GM12873 (cell line): ENCODE measurements around the gene PCDH9.

Experiments
- TF ChIP-seq, protein P1 (sequence below): IDR thresholded peaks from 2 replicates; pipeline ENCODE4 v1.5.1; 2012; ENCODE audit warnings: low read depth, mild to moderate bottlenecking, moderate library complexity, low read length, control low read depth; ENCODE audit not compliant: insufficient read depth; ENCODE audit errors: missing control alignments

Gene PCDH9

DNA sequence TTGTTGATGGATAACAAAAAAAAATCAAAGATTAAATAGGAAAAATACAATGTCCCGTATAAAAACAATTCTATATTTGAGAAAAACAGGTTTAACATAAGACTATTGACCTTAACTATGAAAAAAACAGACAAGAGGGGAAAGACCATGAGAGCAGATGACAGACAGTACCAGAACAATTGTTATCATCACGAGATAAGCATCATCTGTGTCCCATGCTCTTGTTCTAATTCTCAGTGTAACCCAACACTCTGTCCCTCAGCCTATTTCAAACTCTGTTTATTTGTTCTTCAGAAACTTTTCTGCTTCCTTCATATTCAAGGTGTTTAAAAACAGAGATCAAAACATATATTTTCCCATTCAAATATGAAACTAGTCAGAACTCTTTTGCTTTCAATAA is 216.4 kb downstream of the PCDH9 start:
- TF ChIP-seq, protein P1, sequence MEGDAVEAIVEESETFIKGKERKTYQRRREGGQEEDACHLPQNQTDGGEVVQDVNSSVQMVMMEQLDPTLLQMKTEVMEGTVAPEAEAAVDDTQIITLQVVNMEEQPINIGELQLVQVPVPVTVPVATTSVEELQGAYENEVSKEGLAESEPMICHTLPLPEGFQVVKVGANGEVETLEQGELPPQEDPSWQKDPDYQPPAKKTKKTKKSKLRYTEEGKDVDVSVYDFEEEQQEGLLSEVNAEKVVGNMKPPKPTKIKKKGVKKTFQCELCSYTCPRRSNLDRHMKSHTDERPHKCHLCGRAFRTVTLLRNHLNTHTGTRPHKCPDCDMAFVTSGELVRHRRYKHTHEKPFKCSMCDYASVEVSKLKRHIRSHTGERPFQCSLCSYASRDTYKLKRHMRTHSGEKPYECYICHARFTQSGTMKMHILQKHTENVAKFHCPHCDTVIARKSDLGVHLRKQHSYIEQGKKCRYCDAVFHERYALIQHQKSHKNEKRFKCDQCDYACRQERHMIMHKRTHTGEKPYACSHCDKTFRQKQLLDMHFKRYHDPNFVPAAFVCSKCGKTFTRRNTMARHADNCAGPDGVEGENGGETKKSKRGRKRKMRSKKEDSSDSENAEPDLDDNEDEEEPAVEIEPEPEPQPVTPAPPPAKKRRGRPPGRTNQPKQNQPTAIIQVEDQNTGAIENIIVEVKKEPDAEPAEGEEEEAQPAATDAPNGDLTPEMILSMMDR, result no peak

DNA sequence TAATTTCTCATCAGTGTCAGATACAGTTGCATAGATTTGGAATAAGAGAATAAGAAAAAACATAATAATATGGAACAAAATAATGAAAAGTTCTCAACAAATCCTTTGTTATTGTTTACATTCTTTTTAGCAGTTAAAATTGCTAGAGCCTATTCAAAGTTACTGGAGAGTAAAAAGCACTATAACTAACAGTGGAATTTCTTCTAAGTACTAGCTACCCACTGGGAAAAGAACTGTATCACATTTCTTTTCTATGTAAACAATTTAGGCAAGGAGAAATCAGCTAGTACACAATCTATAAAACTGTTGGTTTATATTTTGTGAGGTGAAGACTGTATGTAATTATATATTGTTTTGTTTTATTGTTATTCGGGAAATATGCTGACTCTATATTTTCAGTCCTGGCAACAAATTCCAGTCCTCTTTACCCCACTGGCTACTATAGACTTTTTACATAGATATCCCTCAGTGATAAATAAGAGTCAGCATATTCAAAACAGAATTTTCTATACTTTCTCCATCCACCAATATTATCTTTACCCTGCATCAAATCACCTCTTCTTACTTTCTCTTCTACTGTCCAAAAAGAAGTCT is 222.0 kb downstream of the PCDH9 start:
- TF ChIP-seq, protein P1, result no peak

DNA sequence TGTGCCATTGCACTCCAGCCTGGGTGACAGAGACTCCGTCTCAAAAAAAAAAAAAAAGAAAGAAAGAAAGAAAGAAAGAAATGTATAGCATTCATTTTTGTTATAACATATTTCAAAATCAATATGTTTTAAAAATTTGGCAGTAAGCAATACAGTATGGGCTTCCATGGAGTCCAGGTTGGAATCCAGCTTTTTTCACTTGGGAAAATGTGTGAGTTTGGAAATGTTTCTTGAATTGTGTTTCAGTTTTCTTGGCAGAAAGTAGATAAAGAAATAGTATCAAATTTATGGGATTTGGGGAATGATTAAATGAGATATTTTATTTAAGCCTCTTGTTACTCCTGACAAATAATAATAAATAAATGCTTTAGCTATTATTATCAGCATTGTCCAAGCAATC is 225.6 kb downstream of the PCDH9 start:
- TF ChIP-seq, protein P1, result no peak

DNA sequence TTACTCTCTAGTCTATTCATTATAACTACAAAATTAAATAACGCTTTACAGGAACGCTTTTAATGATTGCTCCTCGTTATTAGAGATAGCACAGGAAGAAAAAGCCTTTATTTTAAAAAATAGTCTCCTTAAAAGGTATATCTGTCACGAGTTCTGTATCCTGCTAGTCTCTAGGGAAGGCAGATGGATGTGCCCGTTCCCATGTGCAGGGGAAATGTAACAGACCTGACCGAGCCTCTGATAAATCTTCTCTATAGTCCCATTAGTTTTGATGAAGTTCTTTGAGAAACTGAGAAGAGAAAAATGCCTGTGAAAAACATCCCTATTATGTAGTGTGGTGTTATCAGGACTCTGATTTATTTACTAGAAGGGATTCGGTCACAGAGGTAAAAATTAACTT is 226.4 kb downstream of the PCDH9 start:
- TF ChIP-seq, protein P1, result no peak

DNA sequence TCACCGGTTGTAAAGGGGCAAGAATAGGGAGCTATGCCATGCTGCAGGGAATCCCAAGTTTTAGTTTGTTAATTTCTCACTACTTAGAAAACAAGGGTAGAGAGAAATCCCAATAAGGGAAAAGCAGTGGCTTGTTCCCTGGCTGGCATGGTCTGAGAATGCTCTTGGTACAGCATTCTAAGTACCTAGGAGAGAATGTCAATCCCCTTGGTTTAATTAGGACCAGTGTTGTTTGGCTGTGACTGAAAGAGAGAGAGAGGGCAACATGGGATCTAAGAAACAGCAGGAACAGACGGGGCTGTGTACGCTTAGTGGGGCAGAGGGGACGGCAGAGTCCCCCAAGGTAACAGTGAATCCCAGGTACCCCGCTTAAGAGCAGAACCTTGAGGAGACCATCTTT is 228.8 kb downstream of the PCDH9 start:
- TF ChIP-seq, protein P1, result no peak

DNA sequence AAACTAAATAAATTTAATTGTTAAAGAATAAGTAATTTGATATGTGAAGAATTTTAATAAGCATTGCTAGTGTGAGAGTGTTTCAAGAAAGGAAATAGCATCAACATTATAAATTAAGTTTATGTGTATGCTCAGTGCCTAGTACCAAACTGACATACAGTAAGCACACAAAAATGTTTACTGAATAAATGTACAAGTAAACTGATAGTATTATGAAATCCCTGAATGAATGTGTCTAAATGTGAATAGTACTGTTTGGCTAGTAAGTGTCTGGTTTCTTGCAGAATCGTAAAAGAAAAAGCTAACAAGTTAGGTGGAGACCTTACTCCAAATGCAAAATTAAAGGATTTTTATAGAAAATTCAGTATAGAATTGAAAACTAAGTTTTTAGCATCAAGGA is 233.6 kb downstream of the PCDH9 start:
- TF ChIP-seq, protein P1, result no peak

DNA sequence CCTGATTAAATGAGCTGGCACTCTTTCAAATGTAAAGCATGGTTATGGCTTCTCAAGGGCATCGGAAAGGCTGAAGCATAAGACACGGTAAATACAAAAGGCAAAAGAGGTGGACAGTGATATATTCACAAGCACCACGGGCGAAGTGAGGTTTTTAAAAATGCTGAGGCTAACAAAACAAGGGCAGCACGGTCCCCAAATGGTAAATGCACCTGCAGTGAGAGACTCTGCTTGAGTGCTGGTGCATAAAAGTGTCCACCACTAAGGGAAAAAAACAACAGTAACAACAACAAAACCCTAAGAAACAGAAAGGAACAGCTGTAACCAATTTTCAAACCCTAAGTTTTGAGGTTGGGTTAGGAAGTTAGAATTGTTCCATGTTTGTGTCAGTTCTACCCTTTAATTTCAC is 234.9 kb downstream of the PCDH9 start:
- TF ChIP-seq, protein P1, result no peak
